ENCODE results near the gene TASP1.
A peak's percentile ranks its signal among the peaks of the same experiment; 100 is the strongest.
"Not testable (repeated sequence)": the region's sequence is repeated elsewhere in the genome, so short reads cannot be mapped to it uniquely, and the experiment has no call there.

The TASP1 gene

DNA sequence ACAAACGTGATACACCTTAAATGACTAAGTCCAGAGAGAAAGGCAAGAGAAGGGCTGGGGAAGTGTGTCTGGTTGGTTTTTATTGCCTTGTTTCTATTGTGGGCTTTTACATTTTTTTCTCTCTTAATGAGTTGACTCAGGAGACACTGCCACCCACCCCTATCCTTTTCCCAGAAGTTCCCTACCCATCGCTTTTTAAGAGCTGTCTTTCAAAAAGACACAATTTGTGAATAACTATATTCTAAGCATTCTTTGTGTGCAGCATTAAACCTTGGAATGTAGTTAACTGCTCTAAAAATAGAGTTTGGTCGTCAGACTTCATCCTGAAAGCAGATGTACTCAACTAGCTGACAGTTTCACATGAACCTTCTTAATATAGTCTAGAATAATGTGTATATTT is 242.7 kb downstream of the TASP1 start:
- no peak for DNase-seq (ENCODE audit: low spot score)
- TF ChIP-seq, protein P1, sequence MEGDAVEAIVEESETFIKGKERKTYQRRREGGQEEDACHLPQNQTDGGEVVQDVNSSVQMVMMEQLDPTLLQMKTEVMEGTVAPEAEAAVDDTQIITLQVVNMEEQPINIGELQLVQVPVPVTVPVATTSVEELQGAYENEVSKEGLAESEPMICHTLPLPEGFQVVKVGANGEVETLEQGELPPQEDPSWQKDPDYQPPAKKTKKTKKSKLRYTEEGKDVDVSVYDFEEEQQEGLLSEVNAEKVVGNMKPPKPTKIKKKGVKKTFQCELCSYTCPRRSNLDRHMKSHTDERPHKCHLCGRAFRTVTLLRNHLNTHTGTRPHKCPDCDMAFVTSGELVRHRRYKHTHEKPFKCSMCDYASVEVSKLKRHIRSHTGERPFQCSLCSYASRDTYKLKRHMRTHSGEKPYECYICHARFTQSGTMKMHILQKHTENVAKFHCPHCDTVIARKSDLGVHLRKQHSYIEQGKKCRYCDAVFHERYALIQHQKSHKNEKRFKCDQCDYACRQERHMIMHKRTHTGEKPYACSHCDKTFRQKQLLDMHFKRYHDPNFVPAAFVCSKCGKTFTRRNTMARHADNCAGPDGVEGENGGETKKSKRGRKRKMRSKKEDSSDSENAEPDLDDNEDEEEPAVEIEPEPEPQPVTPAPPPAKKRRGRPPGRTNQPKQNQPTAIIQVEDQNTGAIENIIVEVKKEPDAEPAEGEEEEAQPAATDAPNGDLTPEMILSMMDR (IDR thresholded peaks at IDR 0.05; ENCODE audit: extremely low read depth, missing control alignments) = no peak

DNA sequence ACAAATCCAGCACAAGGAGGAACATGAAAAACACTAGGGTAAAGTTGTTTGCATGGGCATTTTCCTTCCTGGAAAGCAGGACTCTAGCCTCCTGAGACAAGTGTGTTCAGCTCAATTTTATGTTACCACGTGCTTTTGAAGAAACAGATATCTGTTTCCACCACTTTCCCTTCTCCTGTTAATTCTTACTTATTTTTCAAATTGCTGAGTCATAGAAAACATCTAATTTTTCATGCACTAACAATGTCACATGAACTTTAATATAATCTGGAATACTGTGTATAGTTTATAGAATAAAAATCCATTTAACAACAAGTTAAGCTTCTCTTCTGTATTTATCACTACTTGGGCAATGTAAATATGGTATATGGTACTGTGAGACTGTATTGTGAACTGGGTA is 243.5 kb downstream of the TASP1 start:
- TF ChIP-seq, protein P1 (IDR thresholded peaks at IDR 0.05; ENCODE audit: extremely low read depth, missing control alignments) = no peak
- no peak for DNase-seq (ENCODE audit: low spot score)

DNA sequence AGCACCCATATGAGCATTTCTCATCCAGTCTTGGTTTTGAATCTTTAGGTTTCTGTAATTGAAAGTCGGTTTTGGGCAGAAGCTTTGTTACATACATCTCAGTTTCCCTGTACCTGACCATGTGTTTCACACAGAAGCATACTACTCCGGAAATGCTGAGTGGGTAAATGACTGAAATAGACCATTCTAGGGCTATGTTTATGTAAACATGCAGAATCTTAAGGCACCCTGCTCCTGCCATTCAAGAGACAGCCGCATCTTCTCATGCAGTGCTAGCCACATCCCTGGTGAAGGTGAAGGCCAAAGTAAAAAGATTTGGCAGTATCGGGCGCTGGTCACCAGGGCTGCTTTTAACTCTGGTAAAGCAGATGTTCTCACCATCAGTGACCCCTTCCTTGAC is 246.3 kb downstream of the TASP1 start:
- TF ChIP-seq, protein P1 (IDR thresholded peaks at IDR 0.05; ENCODE audit: extremely low read depth, missing control alignments) = no peak
- no peak for DNase-seq (ENCODE audit: low spot score)

DNA sequence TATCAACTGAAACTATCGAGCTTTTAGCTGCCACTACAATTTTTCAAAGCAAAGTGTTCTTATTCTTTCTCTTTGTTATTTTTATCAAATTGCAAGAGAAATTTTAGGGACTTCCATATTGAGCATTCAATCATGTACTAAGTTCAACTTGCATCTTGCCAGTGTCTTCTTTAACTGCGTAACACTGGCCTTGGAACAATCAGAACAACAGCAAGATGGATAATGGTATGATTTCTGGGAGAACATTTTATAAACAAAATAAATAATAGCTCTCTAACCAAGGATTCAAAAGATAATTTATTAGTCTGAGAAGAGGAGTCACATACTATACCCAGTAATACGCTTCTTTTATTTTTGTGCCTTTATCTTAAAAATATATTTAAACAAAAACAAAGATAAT is 249.6 kb downstream of the TASP1 start:
- DNase-seq (ENCODE audit: low spot score) = no peak

DNA sequence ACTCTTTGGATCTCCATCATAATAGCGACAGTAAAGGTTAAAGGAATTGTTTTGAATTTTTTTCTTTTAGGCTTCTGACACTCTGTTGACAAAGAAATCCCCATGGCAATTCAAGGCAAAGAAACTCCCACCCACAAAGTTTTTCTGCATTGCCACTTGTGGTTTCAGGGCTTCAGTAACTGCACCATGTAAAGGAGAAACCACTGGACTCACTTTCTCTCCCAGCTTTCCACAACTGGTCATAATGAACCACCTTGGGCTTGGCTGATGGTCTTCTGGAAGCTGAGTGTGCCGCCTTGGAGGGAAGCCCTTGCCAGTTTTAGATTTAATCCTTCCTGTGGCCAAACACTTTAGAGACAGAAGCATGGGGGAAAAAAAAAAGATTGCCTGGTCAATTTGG is 254.6 kb downstream of the TASP1 start:
- DNase-seq (ENCODE audit: low spot score) = peak; percentile 22
- TF ChIP-seq, protein P1 (IDR thresholded peaks at IDR 0.05; ENCODE audit: extremely low read depth, missing control alignments) = no peak

More for the DNA sequence above, 249.6 kb downstream of the TASP1 start:
- TF ChIP-seq, protein P1 (IDR thresholded peaks at IDR 0.05; ENCODE audit: extremely low read depth, missing control alignments) = no peak

DNA sequence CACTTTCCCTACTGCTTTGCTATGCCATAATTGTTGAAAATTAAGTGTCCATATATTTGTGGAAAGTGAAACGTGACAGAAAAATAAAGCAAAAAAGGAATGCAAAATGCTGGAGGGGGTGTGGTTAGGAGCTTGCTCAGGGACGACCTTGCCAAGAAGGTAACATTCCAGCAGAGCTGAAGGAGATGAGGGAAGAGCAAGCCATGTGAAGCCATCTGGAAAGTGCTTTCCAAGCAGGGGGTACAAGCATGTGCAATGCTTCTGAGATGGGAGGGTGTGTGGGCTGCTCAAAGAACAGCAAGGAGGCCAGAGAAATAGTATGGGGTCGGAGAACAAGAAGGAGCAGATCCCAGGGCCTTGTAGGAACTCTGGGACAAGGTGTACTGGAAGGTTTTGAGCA is 255.9 kb downstream of the TASP1 start:
- TF ChIP-seq, protein P1 (IDR thresholded peaks at IDR 0.05; ENCODE audit: extremely low read depth, missing control alignments) = no peak
- no peak for DNase-seq (ENCODE audit: low spot score)

DNA sequence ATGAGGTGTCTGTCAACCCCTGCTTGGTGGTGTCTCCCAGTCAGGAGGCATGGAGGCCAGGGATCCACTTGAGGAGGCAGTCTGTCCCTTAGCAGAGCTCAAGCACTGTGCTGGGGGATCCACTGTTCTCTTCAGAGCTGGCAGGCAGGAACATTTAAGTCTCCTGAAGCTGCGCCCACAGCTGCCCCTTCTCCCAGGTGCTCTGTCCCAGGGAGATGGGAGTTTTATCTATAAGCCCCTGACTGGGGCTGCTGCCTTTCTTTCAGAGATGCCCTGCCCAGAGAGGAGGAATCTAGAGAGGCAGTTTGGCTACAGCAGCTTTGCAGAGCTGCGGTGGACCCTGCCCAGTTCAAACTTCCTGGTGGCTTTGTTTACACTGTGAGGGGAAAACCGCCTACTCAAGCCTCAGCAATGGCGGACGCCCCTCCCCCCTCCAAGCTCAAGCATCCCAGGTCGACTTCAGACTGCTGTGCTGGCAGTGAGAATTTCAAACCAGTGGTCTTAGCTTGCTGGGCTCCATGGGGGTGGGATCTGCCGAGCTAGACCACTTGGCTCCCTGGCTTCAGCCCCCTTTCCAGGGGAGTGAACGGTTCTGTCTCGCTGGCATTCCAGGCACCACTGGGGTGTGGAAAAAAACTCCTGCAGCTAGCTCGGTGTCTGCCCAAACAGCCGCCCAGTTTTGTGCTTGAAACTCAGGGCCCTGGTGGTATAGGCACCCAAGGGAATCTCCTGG is 258.1 kb downstream of the TASP1 start:
- not testable (repeated sequence) for DNase-seq (ENCODE audit: low spot score)

DNA sequence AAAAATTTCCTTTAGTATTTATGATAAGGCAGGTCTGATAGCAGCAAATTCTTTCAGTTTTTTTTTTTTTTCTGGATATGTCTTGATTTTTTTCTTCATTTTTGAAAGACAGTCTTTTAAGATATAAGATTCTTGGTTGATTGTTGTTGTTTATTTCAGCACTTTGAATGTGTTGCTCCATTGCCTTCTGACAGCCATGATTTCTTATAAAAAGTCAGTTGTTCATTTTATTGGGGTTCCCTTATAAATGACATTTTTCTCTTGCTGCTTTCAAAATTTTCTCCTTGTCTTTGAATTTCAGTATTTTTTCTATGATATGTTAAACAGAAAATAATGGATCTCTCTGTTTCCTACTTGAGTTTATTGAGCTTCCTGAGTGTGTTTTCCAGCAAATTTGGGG is 265.3 kb downstream of the TASP1 start:
- TF ChIP-seq, protein P1 (IDR thresholded peaks at IDR 0.05; ENCODE audit: extremely low read depth, missing control alignments) = no peak
- DNase-seq (ENCODE audit: low spot score) = no peak

Measured in GM20000 (cell line).